CMK (cell line): ENCODE measurements around the gene SPATA6.
"Not testable (repeated sequence)": the region's sequence is repeated elsewhere in the genome, so short reads cannot be mapped to it uniquely, and the experiment has no call there.

Source experiments
- DNase-seq: peaks from one replicate; pipeline ENCODE4 v3.0.0-alpha.2; 2010; ENCODE audit warnings: low read depth

SPATA6 gene

DNA sequence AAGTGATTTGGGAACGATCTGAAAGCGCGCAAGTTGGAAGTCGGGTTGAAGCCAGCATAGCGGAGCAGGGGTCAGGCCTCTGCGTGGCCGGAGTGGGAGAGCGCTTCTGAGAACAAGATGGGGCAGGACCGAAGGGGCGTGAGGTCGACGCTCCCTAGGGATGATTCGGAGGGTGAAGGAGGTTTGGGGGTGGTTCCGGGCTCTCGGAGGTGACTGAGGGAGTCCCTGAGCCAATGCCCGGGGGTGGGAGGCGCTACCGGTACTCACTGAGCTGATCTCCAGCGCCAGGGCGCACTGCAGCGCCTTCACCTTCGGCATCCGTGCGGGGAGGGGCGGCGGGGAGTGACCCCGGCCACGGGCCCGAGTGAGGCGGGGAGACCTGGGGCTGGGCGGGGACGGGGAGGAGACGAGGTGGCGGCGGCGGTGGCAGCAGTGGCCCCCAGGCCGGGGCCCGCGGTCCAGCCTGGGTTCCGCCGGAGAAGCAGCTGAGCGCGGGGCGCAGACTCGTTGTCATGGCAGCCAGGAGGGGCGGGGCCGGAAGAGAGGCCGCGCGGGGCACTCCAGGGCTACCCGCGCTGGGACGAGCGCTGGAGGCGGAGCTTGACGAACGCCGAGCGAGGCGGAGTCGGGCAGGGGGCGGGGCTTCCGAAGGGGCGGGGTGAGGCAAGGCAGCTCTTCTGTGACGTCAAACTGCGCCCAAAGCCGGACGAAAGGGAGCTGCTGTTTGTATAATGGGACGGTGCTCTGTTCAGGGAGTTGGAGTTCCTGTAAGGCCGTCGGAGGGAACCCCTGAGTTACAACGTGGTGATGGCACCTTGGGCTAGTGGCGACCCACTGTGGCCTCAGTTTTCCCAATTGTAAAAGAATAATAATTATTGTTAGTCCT, at the start of gene SPATA6:
TSS of gene SPATA6 (minus strand) at position 514 of the 886 bp plus-strand sequence. CDS start at position 318, 196 bp downstream.
- peak; percentile 72 for DNase-seq

DNA sequence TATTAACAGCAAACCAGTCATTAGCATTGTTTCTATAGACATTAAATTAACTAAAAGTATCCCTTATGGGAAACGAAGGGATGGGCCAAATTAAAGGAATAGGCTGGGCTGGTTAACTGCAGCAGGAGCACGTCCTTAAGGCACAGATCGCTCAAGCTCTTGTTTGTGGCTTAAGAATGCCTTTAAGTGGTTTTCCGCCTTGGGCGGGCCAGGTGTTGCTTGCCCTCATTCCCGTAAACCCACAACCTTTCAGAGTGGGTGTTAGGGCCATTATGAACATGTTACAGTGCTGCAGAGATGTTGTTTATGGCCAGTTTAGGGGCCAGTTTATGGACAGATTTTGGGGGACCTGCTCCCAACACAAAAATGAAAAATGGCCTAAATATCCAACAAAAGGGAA, 47.9 kb upstream of the SPATA6 start:
- not testable (repeated sequence) for DNase-seq

DNA sequence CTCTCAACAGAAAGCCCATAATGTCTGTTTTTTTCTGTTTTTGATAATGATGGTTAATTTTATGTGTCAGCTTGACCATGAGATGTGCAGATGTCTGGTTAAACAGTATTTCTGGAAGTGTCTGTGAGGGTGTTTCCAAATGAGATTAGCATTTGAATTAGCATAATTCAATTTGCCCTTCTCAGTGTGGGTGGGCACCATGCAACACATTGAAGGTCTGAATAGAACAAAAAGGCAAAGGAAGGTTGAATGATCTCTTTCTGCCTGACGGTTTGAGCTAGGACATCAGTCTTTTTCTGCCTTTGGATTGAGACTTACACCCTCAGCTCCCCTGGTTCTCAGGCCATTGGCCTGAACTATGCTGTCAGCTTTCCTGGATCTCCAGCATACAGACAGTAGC, 34.9 kb upstream of the SPATA6 start:
- no peak for DNase-seq

DNA sequence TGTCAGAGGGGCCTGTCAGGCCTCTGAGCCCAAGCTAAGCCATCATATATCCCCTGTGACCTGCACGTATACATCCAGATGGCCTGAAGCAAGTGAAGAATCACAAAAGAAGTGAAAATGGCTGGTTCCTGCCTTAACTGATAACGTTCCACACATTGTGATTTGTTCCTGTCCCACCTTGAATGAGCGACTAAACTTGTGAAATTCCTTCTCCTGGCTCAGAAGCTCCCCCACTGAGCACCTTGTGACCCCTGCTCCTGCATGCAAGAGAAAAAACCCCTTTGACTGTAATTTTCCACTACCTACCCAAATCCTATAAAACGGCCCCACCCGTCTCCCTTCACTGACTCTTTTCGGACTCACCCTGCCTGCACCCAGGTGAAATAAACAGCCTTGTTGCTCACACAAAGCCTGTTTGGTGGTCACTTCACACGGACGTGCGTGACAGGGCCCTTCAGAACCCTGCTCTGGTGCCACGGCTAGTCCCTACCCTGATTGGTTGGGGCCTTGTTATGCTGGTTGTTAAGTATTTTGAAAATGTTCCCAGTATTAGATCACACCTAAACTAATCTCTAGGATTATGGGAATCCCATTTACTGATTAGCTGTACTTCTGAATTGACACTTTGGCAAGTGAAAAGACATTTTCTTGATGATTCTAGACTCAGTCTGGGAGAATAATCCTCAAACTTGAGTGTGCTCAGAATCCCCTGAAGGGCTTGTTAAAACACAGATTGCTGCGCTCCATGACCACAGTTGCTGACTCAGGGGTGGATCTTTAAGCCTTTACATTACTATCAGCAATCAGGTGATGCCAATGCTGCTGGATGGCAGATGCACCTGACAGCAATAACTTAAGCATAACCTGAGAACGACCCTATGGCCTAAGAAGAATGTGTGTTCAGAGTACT, 28.8 kb upstream of the SPATA6 start:
- DNase-seq: no peak

DNA sequence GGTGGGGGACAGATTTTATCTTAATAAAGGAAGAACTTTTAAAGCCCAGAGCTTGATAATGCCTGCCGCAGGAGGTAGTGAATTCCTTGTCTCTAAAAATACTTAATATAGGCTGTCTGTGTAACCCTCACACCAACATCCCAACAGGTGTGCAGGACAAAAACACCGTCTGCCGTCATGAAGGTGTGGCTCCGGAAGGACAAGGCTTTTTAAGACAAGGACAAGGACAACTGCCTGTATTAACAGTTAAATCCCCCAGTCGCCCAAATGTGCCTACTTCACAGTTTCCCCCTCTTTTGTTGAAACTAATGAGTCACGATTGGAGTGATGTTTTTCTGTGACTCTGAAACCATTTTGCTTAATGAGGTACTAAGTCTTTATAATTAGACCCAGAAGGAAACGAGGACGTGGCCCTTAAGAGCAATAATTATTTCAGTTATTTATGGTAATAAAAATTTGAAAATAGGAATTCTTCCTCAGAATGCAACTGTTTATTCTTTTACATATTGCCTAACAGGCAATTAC, 27.3 kb upstream of the SPATA6 start:
- no peak for DNase-seq

DNA sequence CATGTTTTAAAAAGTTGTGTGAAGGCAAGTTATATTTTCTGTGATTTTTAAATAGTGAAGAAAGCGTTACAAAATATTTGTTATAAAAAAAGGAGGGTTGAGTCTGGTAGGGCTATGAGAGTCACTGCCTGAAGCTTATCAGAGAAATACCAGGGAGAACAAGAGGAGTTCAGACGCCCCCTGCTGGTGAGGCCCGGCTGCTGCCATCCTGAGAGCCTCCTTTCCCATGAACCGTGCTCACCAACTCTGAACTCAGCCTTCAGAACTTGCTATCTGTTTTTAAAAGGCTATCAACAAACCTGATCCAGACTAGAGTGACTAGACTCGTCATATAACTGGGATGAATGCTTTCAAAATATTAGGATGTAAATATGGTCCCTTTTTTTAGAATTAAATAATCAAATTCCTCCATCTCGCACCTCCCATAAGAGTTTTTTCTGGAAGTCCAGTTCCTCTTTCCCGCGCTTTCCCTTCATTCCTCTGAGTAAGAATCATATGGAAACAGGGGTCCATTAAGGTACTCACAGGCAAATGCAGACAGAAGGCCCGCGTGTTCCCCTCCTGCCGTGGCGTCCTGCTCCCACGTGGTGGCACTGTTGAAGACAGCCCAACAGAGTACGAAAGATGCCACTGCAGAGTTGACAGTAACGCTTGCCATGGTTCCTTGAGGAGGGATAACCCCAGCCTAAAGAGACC, 26.2 kb upstream of the SPATA6 start:
- DNase-seq: peak; percentile 42

DNA sequence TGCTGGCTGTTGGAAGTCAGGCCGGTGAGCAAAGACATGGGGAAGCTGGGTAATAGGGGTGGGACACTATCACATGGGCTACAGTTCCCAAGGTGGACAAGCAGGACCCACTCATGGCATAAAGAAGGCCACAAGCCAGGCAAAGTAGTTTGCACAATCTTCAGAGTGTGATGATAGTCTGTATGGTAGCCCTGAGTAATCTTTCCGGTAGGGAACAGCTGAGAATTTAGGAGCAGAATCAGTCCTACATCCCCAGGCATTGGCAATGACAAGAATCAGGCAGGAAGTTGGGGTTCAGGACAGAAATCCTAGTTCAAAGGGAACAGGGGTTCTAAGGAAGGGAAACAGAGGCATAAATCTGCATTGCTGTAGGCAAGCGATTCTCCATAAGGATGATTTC, 23.9 kb upstream of the SPATA6 start:
- no peak for DNase-seq

DNA sequence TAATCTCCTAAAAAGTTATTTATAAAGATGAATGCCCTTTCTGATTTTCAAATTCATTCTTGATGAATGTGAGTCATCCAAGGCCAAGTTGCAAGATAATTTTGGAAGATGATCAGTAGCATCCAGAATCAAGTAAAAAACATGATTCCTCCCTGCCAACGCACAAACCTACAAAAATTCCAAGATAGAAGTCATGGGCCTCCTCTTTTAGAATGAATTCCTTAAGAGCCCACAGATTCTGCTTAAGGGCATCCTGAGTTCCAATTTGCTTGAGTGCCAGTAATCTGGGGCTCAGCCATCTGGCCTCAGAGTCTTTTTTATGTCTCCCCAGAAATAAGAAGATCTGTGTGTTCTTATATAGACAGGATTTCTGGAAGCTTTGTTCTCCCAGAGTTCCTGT, 23.2 kb upstream of the SPATA6 start:
- no peak for DNase-seq

DNA sequence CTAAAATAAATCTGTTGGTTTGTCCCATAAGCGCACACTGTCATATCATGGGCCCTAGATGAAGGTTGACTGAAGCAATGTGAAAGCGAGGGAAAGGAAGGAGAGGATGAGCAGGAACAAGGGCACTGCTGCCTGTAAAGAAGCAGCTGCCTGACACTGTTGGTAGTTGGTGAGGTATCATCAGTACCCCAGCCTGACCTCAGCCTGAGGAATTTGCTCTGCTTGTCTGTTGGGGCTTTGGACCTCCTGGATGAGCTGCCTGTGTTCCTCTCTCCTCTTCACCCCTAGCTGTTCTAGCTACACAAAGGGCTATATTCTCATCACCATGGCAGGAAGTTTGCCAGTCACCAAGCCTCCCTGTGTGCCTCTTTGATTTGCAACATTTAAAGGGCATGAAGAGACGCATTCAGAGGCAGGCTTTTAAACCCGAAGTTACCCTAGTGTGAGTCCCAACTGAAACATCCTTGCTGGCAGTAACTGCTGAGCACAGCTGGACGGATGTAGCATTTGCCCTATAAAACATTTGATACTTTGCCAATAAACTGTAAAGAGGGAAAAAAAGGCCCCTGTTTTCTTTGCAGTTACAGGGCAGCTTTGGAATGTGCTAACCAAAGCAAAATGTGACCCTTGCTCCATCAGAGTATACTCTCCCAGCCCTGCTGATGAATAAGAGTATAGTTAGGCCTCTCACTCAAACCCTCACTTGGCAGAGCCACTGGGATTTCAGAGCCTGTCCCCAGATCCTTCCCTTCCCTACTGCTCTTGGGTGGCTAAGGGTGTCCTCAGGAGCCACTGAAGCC, 22.2 kb upstream of the SPATA6 start:
- no peak for DNase-seq

DNA sequence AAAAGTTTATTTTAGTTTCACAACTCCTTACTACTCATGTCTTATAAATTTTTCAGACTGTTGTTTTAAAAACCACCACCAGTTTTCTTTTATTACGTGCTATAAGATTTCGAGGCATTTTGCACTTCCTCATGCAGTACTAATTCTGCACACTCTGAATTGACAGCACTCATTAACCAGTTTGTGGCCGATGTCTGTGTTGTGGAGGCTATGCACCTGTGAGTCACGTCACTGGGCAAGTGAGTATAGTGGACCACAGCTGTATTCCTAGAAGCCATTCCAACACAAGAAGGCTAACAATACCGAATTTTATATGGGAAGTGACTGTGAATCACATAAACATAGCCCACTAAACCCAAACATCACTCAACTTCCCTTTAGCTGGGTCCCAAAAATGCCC, 21.0 kb upstream of the SPATA6 start:
- no peak for DNase-seq

DNA sequence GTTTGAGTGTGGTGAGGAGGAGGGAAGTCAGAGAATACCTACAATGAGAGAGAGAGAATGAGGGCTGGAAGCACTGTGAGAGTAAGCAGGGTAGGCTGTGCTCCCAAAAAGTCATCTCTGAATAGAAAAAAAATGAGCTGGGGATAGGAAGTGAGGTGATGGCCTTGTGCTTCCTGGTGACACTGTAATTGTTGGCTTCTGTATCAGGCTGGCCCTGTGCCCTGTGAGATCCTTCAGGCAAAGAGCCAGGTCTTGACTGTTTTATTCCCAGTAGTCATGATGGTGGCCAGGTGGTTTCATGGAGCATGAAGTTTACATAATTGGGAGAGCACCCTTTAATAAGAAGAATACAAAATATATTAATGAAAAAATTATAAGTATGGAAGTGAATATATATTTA, 20.4 kb upstream of the SPATA6 start:
- no peak for DNase-seq

DNA sequence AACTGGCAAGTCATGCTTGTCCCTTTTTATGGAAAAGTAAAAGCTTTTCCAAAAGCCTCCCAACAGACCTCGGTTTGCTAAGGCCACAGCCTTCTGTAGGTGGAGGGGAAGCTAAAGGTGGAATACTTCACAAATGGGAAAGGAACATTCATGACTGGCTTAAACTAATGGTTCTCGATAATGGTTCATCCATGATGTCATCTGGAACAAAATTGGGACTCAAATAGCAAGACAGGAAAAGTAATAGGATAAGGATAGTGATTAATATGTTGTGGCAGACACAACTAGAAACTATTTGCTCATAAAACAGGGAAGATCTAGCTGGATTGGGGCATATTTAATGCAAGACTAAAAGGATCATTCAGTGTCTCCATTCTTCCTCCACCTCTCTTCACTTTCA, 16.7 kb upstream of the SPATA6 start:
- DNase-seq: no peak

DNA sequence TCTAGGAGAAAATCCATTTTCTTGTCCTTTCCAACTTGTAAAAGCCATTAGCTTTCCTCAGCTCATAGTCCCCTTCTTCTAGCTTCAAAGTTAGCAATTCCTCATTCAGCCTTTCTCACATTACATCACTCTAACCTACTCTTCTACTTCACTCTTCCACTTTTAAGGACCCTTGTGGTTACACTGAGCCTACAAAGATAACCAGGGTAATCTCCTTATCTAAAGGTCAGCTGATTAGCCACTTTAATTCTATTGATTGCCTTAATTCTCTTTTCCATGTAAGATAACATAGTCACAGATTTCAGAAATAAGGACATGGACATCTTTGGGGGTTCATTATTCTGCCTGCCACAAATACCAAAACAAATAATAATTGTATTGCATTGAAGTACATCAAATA, 8.5 kb upstream of the SPATA6 start:
- no peak for DNase-seq

DNA sequence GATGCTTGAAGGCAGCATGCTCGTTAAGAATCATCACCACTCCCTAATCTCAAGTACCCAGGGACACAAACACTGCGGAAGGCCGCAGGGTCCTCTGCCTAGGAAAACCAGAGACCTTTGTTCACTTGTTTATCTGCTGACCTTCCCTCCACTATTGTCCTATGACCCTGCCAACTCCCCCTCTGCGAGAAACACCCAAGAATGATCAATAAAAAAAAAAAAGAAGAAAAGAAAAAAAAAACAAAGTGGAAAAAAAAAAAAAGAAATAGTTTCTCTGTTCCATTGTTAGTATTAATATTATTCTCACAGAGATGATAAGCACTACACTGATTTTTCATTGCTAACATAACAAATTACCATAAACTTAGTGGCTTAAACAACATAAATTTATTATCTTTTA, 8.0 kb upstream of the SPATA6 start:
- not testable (repeated sequence) for DNase-seq

DNA sequence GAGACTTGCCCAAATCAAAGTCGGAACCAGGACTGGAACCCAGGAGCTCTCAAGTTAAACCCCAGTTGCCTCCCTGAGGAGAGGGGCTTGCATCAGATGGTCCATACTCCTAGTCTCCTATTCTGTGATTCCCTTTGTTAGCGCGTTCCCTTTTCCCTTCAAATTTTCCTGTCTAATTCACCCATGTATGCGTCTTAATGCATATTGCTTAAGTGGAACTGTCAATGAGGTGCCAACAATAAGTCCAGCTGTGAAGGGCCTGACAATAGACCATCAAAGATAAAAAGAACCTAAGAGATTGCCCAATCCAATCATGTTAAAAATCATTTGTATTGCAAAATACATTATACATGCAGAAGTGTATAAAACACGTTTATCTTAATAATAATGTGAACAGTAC, 634 bp upstream of the SPATA6 start:
- DNase-seq: no peak

DNA sequence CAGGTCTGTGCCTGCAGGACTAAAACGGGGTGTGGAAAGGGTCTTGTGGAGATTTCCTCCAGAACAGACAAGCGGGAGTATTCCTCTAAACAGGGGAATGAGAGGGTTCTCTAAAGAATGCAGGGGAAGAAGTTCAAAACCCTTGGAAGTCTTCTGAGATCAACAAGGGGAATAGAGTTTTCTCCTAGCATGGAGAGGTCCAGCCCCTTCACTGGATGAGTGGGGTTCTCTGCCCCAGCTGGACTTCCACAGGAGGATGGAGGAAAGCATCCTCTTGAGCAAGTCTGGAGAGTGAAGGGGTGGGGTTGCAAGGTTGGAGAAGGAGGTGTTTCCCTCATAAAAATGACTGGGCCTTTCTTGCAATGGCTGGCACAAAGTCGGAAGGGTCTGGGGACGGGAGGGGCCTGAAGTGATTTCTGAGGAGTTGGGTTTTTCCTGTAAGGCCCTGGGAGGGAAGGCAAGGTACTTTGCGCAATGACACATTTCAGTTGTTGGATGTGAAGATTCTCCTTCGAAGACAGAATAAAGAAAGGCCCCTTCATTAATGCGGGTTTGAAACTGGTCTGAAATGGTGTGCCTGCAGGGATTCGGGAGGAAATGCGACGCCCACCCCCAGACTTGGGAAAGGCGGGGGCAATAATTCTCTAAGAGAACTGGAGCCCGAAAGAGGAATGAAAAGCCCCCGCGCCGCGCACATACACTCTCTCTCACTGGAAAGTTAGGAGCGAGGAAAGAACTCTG, 884 bp downstream of the SPATA6 start:
- DNase-seq: no peak

DNA sequence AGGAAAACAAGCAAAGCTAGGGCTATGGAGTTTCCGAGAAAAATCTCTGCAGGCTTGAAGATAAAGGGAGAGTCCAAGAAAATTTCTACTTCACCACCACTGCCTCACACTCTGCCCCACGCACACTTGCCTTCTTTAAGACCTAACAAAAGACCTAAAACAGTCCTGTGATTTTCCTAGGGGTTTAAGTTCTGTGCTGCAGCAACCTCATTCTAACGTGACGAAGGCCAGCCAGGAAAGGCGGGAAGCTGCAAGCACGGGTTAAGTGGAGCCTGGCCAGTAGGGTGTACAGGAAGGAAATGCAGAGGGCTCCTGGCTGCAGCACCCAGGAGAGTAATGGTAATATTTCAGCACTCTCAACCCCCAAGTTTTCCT, 1.5 kb downstream of the SPATA6 start:
- DNase-seq: no peak

DNA sequence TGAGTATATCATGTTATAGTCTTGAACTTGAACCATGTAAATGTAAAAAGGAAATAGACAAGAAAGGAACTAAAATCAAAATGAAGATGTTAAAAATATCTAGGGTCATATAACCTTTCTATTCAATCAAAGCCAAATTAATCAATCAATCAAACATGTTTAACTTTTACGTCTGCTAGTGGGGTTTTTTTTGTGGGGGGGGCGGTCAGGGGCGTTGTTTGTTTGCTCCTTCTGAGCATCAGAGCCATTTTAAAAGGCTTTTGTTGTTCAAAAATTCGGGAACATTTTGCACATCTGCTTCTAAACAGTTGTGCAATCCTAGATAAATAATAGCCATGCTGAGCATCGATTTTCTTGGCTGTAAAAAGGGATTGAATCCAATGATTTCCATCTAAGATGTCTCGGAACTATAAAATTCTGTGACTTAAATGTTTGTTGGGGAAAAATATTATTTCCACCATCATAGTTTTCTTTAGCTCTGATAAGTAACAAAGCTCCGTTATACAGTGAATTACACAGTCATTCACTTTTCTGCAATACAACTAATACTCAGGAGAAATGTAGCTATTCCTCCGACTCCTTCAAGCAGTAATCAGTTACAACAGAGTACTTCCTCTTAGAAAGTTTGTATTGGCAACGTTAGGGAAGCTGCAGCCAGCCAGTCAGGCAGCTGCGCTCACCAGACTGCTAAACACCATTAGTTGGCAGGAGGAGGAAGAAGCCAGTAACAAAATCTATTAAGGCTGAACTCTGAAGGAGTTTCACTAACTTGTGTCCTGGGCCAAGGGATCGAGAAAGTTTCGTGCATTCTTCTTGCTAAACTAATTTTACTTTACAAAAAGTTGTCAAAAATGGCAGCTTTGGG, 2.2 kb downstream of the SPATA6 start:
- no peak for DNase-seq

DNA sequence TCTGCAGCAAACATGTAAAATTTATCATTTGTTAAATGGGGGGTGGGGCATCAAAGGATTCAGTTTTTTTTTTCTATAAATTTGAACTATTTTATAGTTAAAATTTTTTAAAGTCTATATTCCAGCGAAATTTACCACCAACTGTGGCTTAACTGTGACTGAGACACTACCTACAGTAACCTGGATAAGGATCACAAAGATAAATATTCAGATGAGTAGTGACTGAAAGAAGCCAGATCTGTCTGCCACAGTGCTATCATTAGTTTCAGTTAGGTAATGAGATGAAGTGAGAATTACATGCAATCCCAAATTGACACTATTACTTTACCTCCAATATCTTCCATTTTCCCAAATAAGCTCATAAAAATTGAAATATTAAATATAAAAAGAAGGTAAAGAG, 5.4 kb downstream of the SPATA6 start:
- DNase-seq: no peak
